A549 (cell line): Measurements from ENCODE around the gene ADCK2. TPM values are rescaled to one million over a fixed set of nuclear protein-coding genes. Genes with fewer than 3 reads are reported as not detected.

Source experiments
- ATAC-seq, 2 experiments: fragments of 200-7000 bp in 1 of 2; fragments of >200 bp in 1 of 2; cut with Nextera tagmentation in 1 of 2; cut with Tn5 transposase in 1 of 2; 3 replicates each; pipeline versions ENCODE4 v1.8.0 to v1.9.1; 2018 to 2020; ENCODE audit warnings: mild to moderate bottlenecking in 1 of 2, moderate library complexity in 1 of 2
- CTCF ChIA-PET: fragments of 300-600 bp; sonication (Branson Sonifier 250); formaldehyde crosslinking; extraction: SDS; loops from one replicate; lab custom pipeline; 2021; ENCODE audit warnings: antibody characterized with exemption, inconsistent platforms; lab: Yijun Ruan, JAX
- POLR2A ChIA-PET: fragments of 350-600 bp; formaldehyde crosslinking; extraction: SDS; loops from one replicate; lab custom pipeline; 2021; ENCODE audit warnings: antibody characterized with exemption, inconsistent platforms; lab: Yijun Ruan, JAX
- DNase-seq, 2 experiments: peaks; one replicate each; pipeline versions ENCODE4 v3.0.0 to v3.0.0-alpha.2; 2011 to 2016; ENCODE audit warnings: low read depth in 1 of 2, low spot score in 1 of 2
- FAIRE-seq: peaks from 2 replicates; lab custom pipeline; 2011; peaks lifted over from hg19 to GRCh38; lab: Jason Lieb, UNC
- H3K27ac ChIP-seq, 2 experiments: fragments of >200 bp; sonication (Bioruptor Twin); formaldehyde crosslinking; 3 replicates each; pipeline ENCODE4 v1.5.1; 2016 to 2017
- H3K4me1 ChIP-seq: fragments of >200 bp; sonication (Bioruptor Twin); formaldehyde crosslinking; 3 replicates; pipeline ENCODE4 v1.6.1; 2016
- H3K4me2 ChIP-seq: fragments of >200 bp; sonication (Bioruptor Twin); formaldehyde crosslinking; 3 replicates; pipeline ENCODE4 v1.6.1; 2016
- H3K4me3 ChIP-seq: fragments of >200 bp; sonication (Bioruptor Twin); formaldehyde crosslinking; 3 replicates; pipeline ENCODE4 v1.5.1; 2016
- H3K9me3 ChIP-seq: fragments of >200 bp; sonication (Bioruptor Twin); formaldehyde crosslinking; 3 replicates; pipeline ENCODE4 v1.6.1; 2016
- ATOH8 ChIP-seq: fragments of 250-450 bp; sonication (Bioruptor Pico); IDR thresholded peaks from 2 replicates; pipeline ENCODE4 v1.5.0; 2020; ENCODE audit warnings: low read depth, mild to moderate bottlenecking, moderate library complexity
- CEBPB ChIP-seq, 2 experiments: fragments of >200 bp in 1 of 2; sonication (Bioruptor Twin) in 1 of 2; formaldehyde crosslinking in 1 of 2; IDR thresholded peaks; 2 replicates each; pipeline ENCODE4 v1.6.1; 2012 to 2016
- CHD4 ChIP-seq: fragments of 200-600 bp; sonication (generic); IDR thresholded peaks from 2 replicates; pipeline ENCODE4 v1.6.1; 2016; ENCODE audit warnings: antibody characterized with exemption, mild to moderate bottlenecking, borderline replicate concordance
- EHF ChIP-seq: fragments of 250-450 bp; sonication (Bioruptor Pico); IDR thresholded peaks from 2 replicates; pipeline ENCODE4 v1.5.0; 2020; ENCODE audit warnings: mild to moderate bottlenecking
- EP300 ChIP-seq, 2 experiments: fragments of >200 bp; sonication (Bioruptor Twin); formaldehyde crosslinking; IDR thresholded peaks; 2 replicates in 1 of 2; 3 replicates in 1 of 2; pipeline ENCODE4 v1.6.1; 2016 to 2017
- ESRRA ChIP-seq: fragments of 150-350 bp; IDR thresholded peaks from 2 replicates; pipeline ENCODE4 v1.6.1; 2014; ENCODE audit warnings: mild to moderate bottlenecking, low read length, borderline replicate concordance
- FOSL2 ChIP-seq, 2 experiments: fragments of 450-650 bp in 1 of 2; fragments of >200 bp in 1 of 2; sonication (Bioruptor Twin) in 1 of 2; formaldehyde crosslinking; IDR thresholded peaks; 2 replicates each; pipeline versions ENCODE4 v1.5.0 to v1.6.1; 2016 to 2020; ENCODE audit warnings: mild to moderate bottlenecking in 1 of 2, moderate library complexity in 1 of 2
- FOXS1 ChIP-seq: fragments of 250-450 bp; sonication (Bioruptor Pico); IDR thresholded peaks from 2 replicates; pipeline ENCODE4 v1.5.0; 2020; ENCODE audit warnings: mild to moderate bottlenecking, moderate library complexity
- GATA3 ChIP-seq: IDR thresholded peaks from 2 replicates; pipeline ENCODE4 v1.6.1; 2012; ENCODE audit warnings: borderline replicate concordance
- HES2 ChIP-seq: fragments of >200 bp; sonication (Bioruptor Twin); formaldehyde crosslinking; IDR thresholded peaks from 2 replicates; pipeline ENCODE4 v1.6.1; 2016
- HEYL ChIP-seq: fragments of 250-450 bp; sonication (Bioruptor Pico); IDR thresholded peaks from 2 replicates; pipeline ENCODE4 v1.8.0; 2021; ENCODE audit warnings: mild to moderate bottlenecking, moderate library complexity
- HOXA7 ChIP-seq: fragments of 250-450 bp; sonication (Bioruptor Pico); IDR thresholded peaks from 2 replicates; pipeline ENCODE4 v1.5.0; 2020; ENCODE audit warnings: mild to moderate bottlenecking, moderate library complexity
- JUN ChIP-seq, 2 experiments: fragments of >200 bp; sonication (Bioruptor Twin); formaldehyde crosslinking; IDR thresholded peaks; 2 replicates in 1 of 2; 3 replicates in 1 of 2; pipeline ENCODE4 v1.6.1; 2016 to 2017
- MAFK ChIP-seq: fragments of 450-650 bp; IDR thresholded peaks from 2 replicates; pipeline ENCODE4 v1.6.1; 2014; ENCODE audit not compliant: partially characterized antibody
- MYC ChIP-seq: IDR thresholded peaks from 2 replicates; pipeline ENCODE4 v1.6.1; 2012; ENCODE audit warnings: mild to moderate bottlenecking, inconsistent platforms, low read length, improper control_type of control experiment, borderline replicate concordance
- NFE2L2 ChIP-seq: fragments of 150-350 bp; conservative IDR thresholded peaks from 2 replicates; pipeline ENCODE4 v1.6.1; 2014; ENCODE audit warnings: low read length
- PBX3 ChIP-seq: IDR thresholded peaks from 2 replicates; pipeline ENCODE4 v1.6.1; 2012
- PHF8 ChIP-seq: fragments of 200-600 bp; sonication (generic); IDR thresholded peaks from 2 replicates; pipeline ENCODE4 v1.6.1; 2016; ENCODE audit warnings: low read depth, mild to moderate bottlenecking, antibody characterized with exemption, moderate library complexity, borderline replicate concordance
- RAD21 ChIP-seq, 2 experiments: fragments of >200 bp in 1 of 2; sonication (Bioruptor Twin) in 1 of 2; formaldehyde crosslinking in 1 of 2; IDR thresholded peaks in 1 of 2; conservative IDR thresholded peaks in 1 of 2; 2 replicates in 1 of 2; 3 replicates in 1 of 2; pipeline ENCODE4 v1.6.1; 2012 to 2018; ENCODE audit warnings: inconsistent platforms in 1 of 2
- REST ChIP-seq: fragments of 200-600 bp; sonication (generic); IDR thresholded peaks from 2 replicates; pipeline ENCODE4 v1.6.1; 2016; ENCODE audit warnings: antibody characterized with exemption, mild to moderate bottlenecking, moderate library complexity
- SMC3 ChIP-seq: fragments of >200 bp; sonication (Bioruptor Twin); formaldehyde crosslinking; IDR thresholded peaks from 3 replicates; pipeline ENCODE4 v1.6.1; 2018; ENCODE audit warnings: inconsistent platforms
- TFCP2L1 ChIP-seq: fragments of 250-450 bp; sonication (Bioruptor Pico); IDR thresholded peaks from 2 replicates; pipeline ENCODE4 v1.5.0; 2021; ENCODE audit warnings: mild to moderate bottlenecking
- ZFP36 ChIP-seq: fragments of 450-650 bp; IDR thresholded peaks from 2 replicates; pipeline ENCODE4 v1.6.1; 2014; ENCODE audit warnings: borderline replicate concordance; ENCODE audit not compliant: partially characterized antibody
- ZSCAN20 ChIP-seq: fragments of 250-450 bp; sonication (Bioruptor Pico); IDR thresholded peaks from 2 replicates; pipeline ENCODE4 v1.8.0; 2022; ENCODE audit warnings: mild to moderate bottlenecking, moderate library complexity
- WGBS: methylation state at CpG from one replicate; pipeline ENCODE4 v1.1.6; 2017; ENCODE audit errors: missing lambda C conversion rate; 5-methylcytosine and 5-hydroxymethylcytosine counted together
- polyA plus RNA-seq, 4 experiments: library from polyadenylated mRNA; depleted of rRNA in 3 of 4; stranded (reverse); fragments of >200 nt; fragmentation: RNase III in 1 of 4; extraction: RNeasy Plus Mini Kit Qiagen cat#74134 plus additional on column Dnase treatment in 1 of 4; gene quantifications; 2 replicates in 3 of 4; 3 replicates in 1 of 4; pipeline ENCODE4 v1.2.3, GENCODE V29; 2011 to 2017
- TF ChIP-seq, protein P1 (sequence below): IDR thresholded peaks from 2 replicates; pipeline ENCODE4 v1.6.1; 2012
- TF ChIP-seq, protein P2 (sequence below): fragments of >200 bp; sonication (Bioruptor Twin); formaldehyde crosslinking; IDR thresholded peaks from 3 replicates; pipeline ENCODE4 v1.6.1; 2016
- TF ChIP-seq, protein P3 (sequence below): IDR thresholded peaks from 2 replicates; pipeline ENCODE4 v1.6.1; 2012; ENCODE audit warnings: low read depth, borderline replicate concordance
- TF ChIP-seq, protein P4 (sequence below): fragments of 150-350 bp; IDR thresholded peaks from 2 replicates; pipeline ENCODE4 v1.6.1; 2014; ENCODE audit warnings: low read depth, mild to moderate bottlenecking, low read length

The ADCK2 gene
- polyA plus RNA-seq, 2 of the 4 experiments (the other 2 are of a cell fraction), result 13.1 to 13.9 TPM

- FAIRE-seq (no peak), DNase-seq (peak; percentile 68 to 83), ATAC-seq (peak; percentile 85 to 89)
- ChIA-PET CTCF (interaction anchor here (1.0 to 3.2 kb wide), 6 partner anchors 12 to 108 kb away, joined by 3 to 17 read pairs (median 4); no protein-coding TSS in a partner anchor), POLR2A (no interaction called here)
- no peak overlapping the region for H3K4me3 ChIP-seq
- H3K4me1 ChIP-seq, result peaks cover 33% of the 10 kb centered on the region
- H3K9me3 ChIP-seq, result no peaks in the 10 kb centered on the region
- H3K4me2 ChIP-seq, result peak overlapping the region; percentile 63
- H3K27ac ChIP-seq, result peak overlapping the region; percentile 64 to 77
- WGBS, result 44% methylated on average over 17 of the region's 17 CpGs
- TF ChIP-seq, protein P1, sequence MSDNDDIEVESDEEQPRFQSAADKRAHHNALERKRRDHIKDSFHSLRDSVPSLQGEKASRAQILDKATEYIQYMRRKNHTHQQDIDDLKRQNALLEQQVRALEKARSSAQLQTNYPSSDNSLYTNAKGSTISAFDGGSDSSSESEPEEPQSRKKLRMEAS, result peak; percentile 79
- TF ChIP-seq TFCP2L1 (CRISPR knock-in tag) (no peak), GATA3 (peak; percentile 81), MYC (no peak), PBX3 (no peak), ZFP36 (no peak), ATOH8 (CRISPR knock-in tag) (peak; percentile 39; the same call in 1 of the 2 replicates), ZSCAN20 (CRISPR knock-in tag) (no peak), EHF (CRISPR knock-in tag) (no peak), CHD4 (no peak), ESRRA (no peak), PHF8 (no peak), HES2 (no peak), CEBPB (IDR thresholded peaks at IDR 0.05) (no peak), MAFK (no peak), HEYL (CRISPR knock-in tag) (no peak), FOXS1 (CRISPR knock-in tag) (no peak), REST (no peak), HOXA7 (CRISPR knock-in tag) (no peak), RAD21 (conservative IDR thresholded peaks at IDR 0.05 in 1 of 2, IDR thresholded peaks at IDR 0.05 in 1 of 2) (peak in 1 of 2 experiments; percentile 12; a peak in 1 of 5 replicates), JUN (IDR thresholded peaks at IDR 0.05) (peak in 1 of 2 experiments; percentile 54; a peak in 2 of 5 replicates), EP300 (IDR thresholded peaks at IDR 0.05) (peak in 1 of 2 experiments; percentile 61; a peak in 2 of 5 replicates), NFE2L2 (no peak), FOSL2 (IDR thresholded peaks at IDR 0.05) (no peak), FOSL2 (CRISPR knock-in tag; IDR thresholded peaks at IDR 0.05) (no peak), SMC3 (no peak)
- TF ChIP-seq, protein P2, sequence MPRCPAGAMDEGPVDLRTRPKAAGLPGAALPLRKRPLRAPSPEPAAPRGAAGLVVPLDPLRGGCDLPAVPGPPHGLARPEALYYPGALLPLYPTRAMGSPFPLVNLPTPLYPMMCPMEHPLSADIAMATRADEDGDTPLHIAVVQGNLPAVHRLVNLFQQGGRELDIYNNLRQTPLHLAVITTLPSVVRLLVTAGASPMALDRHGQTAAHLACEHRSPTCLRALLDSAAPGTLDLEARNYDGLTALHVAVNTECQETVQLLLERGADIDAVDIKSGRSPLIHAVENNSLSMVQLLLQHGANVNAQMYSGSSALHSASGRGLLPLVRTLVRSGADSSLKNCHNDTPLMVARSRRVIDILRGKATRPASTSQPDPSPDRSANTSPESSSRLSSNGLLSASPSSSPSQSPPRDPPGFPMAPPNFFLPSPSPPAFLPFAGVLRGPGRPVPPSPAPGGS, result 0 out of 3 replicates have a peak, but pooled peaks have one; percentile 25
- TF ChIP-seq, protein P3, sequence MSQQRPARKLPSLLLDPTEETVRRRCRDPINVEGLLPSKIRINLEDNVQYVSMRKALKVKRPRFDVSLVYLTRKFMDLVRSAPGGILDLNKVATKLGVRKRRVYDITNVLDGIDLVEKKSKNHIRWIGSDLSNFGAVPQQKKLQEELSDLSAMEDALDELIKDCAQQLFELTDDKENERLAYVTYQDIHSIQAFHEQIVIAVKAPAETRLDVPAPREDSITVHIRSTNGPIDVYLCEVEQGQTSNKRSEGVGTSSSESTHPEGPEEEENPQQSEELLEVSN, result 0 out of 2 replicates have a peak, but pooled peaks have one; percentile 23
- TF ChIP-seq, protein P4, sequence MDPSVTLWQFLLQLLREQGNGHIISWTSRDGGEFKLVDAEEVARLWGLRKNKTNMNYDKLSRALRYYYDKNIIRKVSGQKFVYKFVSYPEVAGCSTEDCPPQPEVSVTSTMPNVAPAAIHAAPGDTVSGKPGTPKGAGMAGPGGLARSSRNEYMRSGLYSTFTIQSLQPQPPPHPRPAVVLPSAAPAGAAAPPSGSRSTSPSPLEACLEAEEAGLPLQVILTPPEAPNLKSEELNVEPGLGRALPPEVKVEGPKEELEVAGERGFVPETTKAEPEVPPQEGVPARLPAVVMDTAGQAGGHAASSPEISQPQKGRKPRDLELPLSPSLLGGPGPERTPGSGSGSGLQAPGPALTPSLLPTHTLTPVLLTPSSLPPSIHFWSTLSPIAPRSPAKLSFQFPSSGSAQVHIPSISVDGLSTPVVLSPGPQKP, result no peak
Measured at GRCh38 chr7:140625908-140626868, 46.6 kb upstream of the ADCK2 start.
